ENCODE data around the gene WDFY2. TPM values are rescaled to one million over a fixed set of nuclear protein-coding genes. Genes with fewer than 3 reads are reported as not detected.

The WDFY2 gene
- total and polyA plus RNA-seq, 8 donors, result 11.4 to 25.2 (median 17.2) TPM

DNA sequence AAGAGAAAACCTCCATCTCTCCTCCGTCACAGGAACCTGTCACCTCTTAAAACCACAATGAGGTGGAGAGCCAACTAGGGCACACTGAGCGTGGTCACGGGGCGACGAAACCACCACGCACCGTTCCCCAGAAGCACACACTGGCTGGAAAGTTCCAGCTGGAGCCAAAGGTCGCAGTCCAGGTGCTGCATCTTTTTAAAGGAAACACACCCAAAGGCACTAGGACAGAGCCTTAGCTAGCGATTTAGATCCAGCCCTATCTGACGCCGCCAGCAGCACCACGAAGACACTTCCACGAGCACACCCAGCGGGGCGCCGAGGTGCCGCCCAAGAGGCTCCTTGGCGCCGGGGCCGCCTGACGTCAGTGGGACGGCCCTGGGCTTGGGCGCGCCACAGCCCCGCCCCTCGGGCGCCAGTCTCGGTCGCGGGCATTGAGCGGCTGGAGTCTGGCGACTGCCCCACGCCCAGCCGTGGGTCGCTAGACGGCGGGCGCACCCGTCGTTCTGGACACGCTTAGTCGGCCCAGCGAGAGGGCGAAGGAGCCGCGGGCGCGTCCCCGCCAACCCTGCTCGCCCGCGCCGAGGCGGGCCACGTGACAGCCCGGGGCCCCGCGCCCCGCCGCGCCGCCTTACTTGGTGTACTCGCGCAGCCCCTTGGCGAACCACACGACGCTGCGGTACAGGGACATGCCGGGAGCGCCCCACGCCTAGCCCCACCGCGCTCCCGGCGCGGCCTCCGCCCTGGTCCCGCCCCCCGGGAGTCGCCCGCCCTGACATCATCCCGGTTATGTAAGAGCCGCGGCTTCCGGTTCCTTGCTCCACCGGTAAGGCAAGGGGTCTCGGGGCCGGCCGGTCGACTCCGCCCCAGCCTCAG is 219.4 kb downstream of the WDFY2 start, which contains the start of gene DHRS12:
Gene DHRS12 (minus strand): TSS at position 742 of the 873 bp plus-strand sequence. CDS start 4,504 bp downstream, outside the sequence.
- peak within 1 kb of the TSS; percentile 52 to 93 (median 78) for H3K4me3 ChIP-seq
- TF ChIP-seq CTCF (IDR thresholded peaks at IDR 0.05), result no peak
- FAIRE-seq (no peak), ATAC-seq (peak; percentile 75 to 85 (median 80)), DNase-seq (peak; percentile 91 to 97 (median 94))
- no peaks in the 10 kb centered on the region for H3K27me3 ChIP-seq
- no peaks in the 10 kb centered on the region for H3K9me3 ChIP-seq
- H3K4me1 ChIP-seq, result peaks cover 19 to 45% (median 31%) of the 10 kb centered on the region in 3 donors
- 0 to 1% methylated on average over 86 to 91 of the region's 91 CpGs for WGBS, 2 donors
- intact Hi-C loops (cut with DNase I), result no loop called here
- H3K36me3 ChIP-seq, result no peaks in the 10 kb centered on the region
- H3K27ac ChIP-seq, result peak within 1 kb of the TSS; percentile 100

DNA sequence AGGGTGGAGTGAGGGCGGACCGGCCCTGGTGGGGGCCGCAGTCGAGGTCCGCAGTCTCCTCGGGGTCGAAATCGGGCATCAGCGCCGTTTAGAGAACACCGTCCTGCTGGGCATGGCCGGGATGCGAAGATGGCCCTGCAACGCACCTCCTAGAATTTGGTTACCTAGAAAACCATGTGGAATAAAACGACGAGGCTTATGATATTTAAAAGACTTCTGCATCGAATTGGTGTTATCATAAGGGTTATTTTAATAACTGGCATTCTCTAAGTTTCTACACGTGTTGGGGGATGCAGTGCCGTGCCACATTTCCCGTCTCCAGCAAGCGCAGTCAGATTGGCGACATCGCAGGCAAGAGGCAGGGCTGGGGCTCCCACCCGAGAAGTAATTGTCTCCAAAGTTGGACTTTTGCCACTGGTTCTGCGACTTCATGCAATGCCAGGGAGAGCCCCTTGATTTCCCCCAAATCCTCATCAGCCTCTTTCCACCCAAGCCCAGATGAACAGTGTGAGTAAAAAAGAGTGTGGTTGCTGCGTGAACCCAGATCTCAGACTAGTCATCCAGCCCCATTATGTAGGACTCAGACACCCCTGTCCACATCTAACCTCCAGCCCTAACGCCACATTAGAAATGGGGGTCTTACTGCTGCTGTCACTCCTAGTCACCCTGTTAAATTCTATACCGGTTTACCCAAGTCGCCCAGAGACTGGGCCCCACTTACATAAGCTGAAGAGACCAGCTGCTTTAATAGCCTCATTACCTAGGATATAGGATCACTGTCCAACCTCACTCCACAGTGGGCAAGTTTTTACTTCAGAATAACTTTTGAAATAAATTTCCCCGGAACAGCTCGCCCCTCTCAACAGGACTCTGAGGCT is 220.3 kb downstream of the WDFY2 start:
- ATAC-seq, result peak in 3 of 4 donors; percentile 1 to 5 (median 2)
- H3K4me1 ChIP-seq, result peaks cover 19 to 45% (median 31%) of the 10 kb centered on the region in 3 donors
- DNase-seq, result peak in 4 of 6 donors; percentile 47 to 71 (median 49)

DNA sequence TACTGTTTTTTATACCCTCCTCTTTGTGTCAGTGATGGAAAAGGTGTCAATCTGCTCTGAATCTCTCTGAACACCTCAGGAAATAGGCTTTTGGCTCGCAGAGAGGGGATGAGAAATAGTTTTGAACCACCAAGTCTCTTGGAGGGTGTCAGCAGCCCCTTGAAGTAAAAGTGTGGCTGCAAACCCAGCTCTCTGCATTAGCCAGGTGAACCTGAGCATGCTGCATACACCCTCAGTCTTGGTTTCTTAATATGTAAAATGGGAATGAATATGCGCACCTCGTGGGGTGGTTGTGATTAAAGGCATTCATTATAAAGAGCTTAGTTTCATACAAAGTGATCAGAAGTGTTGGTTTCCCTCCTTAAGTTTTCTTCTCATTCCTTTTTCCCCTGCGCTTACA is 221.1 kb downstream of the WDFY2 start:
- no peaks in the 10 kb centered on the region for H3K9me3 ChIP-seq
- no peak for TF ChIP-seq CTCF (IDR thresholded peaks at IDR 0.05)
- H3K36me3 ChIP-seq, result no peaks in the 10 kb centered on the region
- intact Hi-C loops (cut with DNase I), result no loop called here
- H3K27ac ChIP-seq, result peak overlapping the region; percentile 100
- peaks cover 19 to 45% (median 31%) of the 10 kb centered on the region in 3 donors for H3K4me1 ChIP-seq
- DNase-seq, result peak in 1 of 6 donors; percentile 12
- FAIRE-seq, result no peak
- 58 to 62% methylated on average over 4 of the region's 4 CpGs for WGBS, 2 donors
- H3K27me3 ChIP-seq, result no peaks in the 10 kb centered on the region
- ATAC-seq, result no peak
- peak overlapping the region in 3 of 4 donors; percentile 71 to 93 (median 85) for H3K4me3 ChIP-seq

More for the DNA sequence above, 220.3 kb downstream of the WDFY2 start:
- no peak for FAIRE-seq
- no peaks in the 10 kb centered on the region for H3K9me3 ChIP-seq
- H3K4me3 ChIP-seq, result peak overlapping the region; percentile 52 to 93 (median 78)
- 8 to 12% methylated on average over 31 of the region's 31 CpGs for WGBS, 2 donors
- intact Hi-C loops (cut with DNase I), result no loop called here
- no peak for TF ChIP-seq CTCF (IDR thresholded peaks at IDR 0.05)
- no peaks in the 10 kb centered on the region for H3K27me3 ChIP-seq
- peak overlapping the region; percentile 100 for H3K27ac ChIP-seq
- H3K36me3 ChIP-seq, result no peaks in the 10 kb centered on the region

DNA sequence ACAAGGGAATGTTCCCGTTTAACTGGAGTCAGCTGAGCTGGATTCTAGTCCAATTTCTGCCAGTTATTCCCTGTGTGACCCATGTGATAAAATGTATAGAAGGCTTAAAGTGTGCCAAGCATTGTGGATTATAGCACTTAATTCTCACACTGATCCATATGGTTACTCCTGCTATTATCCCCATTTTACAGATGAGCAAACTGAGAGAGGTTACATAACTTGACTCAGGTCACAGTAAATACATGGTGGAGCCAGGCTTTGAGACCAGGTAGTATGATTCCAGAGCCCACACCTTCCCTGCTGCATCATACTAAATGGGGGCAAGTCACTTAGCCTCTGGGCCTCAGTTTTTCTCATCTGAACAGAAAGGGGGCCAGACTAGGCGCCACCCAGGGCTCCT is 221.7 kb downstream of the WDFY2 start:
- no peak for FAIRE-seq
- intact Hi-C loops (cut with DNase I), result no loop called here
- no peak for ATAC-seq
- no peak for TF ChIP-seq CTCF (IDR thresholded peaks at IDR 0.05)
- Histone ChIP-seq H3K27me3 (no peaks in the 10 kb centered on the region), H3K4me1 (peaks cover 19 to 39% (median 31%) of the 10 kb centered on the region in 3 donors), H3K27ac (peak overlapping the region; percentile 100), H3K4me3 (peak overlapping the region in 2 of 4 donors; percentile 71 to 85), H3K9me3 (no peaks in the 10 kb centered on the region), H3K36me3 (no peaks in the 10 kb centered on the region)
- 67% methylated on average over 2 of the region's 2 CpGs for WGBS, 2 donors
- DNase-seq, result peak in 1 of 6 donors; percentile 10

Data from pancreas (tissue), 10 donors.